HG03457 (cell line): ENCODE data around the gene ADIPOR1.
A peak's percentile ranks its signal among the peaks of the same experiment; 100 is the strongest.
"Not testable (repeated sequence)": the region's sequence is repeated elsewhere in the genome, so short reads cannot be mapped to it uniquely, and the experiment has no call there.

ENCODE experiments used
- ATAC-seq: cut with Tn5 transposase; IDR thresholded peaks from one replicate; pipeline ENCODE4 v1.9.1; 2021; ENCODE audit warnings: moderate number of reproducible peaks; ENCODE audit not compliant: unreplicated experiment

The ADIPOR1 gene, protein sequence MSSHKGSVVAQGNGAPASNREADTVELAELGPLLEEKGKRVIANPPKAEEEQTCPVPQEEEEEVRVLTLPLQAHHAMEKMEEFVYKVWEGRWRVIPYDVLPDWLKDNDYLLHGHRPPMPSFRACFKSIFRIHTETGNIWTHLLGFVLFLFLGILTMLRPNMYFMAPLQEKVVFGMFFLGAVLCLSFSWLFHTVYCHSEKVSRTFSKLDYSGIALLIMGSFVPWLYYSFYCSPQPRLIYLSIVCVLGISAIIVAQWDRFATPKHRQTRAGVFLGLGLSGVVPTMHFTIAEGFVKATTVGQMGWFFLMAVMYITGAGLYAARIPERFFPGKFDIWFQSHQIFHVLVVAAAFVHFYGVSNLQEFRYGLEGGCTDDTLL

DNA sequence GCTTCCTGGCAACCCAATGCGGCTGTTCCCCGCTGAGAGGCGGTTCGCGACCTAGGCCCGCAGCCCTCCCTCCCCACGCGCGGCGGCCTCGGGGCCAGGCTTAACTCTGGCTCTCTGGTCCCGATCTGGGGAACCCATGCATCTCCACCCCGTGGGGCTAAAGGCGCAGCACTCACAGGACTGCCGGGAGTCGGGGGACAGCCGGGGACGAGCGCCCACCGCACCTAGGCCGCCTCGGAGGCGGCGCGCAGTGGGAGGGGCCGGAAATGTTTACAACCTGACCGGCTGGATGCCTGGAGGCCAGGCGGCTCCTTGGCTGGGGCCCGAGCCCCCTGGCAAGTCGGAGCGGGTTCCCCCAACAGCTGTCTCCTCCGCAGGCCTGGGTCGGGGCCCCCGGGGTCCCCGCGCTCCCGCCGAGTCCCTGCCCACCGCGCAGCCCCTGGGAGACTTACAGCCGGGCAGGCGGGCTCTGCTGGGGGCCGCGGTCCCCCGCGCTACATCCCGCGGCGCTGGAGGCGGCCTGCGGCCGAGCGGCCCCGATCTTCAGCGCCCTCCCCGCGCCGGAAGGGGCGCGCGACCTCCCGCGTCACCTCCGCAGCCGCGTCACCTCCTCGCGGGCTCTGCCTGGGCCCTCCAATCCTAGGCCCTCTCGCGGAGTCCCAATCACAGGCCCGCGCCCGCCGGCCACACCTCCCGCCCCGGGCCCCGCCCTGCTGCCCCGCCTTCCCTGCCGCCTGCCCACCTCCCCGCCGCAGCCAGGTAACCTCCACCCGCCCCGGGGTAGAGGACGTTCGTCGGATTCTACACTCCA is at the start of gene ADIPOR1:
Gene ADIPOR1 (minus strand): TSS at position 580 of the 811 bp plus-strand sequence. CDS start 7,242 bp downstream, outside the sequence.
- peak; percentile 89 for ATAC-seq

DNA sequence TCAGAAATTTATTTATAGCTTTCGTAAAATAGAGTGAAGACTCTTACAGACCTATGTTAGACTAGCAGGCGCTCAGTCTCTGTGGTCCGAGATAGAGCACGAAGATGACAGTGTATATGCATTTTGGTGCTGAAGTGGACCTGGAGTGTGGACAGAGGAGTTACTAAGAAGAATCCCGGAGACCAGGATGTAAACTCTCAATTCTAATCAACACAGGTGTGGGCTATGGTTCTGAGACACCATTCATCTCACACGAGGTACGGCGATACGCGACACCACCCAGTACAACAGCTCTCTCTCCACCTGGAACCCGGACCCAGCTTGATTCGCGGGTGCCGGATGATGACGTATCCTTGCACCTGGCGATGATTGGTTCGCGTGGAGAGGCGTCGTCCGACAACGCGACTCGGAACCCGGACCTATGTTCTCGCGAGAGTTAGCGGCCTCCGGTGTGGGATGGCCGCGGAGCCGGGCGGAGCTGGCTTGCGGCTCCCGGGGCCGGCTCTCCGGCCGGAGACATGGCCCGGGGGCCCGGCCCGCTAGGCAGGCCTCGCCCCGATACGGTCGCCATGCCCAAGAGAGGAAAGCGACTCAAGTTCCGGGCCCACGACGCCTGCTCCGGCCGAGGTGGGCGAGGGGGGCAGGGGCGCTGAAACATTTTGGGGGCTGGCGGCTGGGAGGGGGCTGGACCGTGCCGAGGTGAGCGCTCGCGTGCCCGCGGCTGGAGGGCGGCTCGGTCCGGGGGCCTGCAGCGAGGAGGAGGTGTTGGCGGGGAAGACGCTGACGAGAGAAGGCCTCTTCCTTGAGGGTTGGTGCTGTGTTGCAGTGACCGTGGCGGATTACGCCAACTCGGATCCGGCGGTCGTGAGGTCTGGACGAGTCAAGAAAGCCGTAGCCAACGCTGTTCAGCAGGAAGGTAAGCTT is 49.1 kb upstream of the ADIPOR1 start, which contains the start of gene TMEM183A:
Gene TMEM183A (plus strand): TSS at position 427 of the 924 bp plus-strand sequence. CDS start 92 bp downstream, at position 519.
- ATAC-seq, result peak; percentile 88

DNA sequence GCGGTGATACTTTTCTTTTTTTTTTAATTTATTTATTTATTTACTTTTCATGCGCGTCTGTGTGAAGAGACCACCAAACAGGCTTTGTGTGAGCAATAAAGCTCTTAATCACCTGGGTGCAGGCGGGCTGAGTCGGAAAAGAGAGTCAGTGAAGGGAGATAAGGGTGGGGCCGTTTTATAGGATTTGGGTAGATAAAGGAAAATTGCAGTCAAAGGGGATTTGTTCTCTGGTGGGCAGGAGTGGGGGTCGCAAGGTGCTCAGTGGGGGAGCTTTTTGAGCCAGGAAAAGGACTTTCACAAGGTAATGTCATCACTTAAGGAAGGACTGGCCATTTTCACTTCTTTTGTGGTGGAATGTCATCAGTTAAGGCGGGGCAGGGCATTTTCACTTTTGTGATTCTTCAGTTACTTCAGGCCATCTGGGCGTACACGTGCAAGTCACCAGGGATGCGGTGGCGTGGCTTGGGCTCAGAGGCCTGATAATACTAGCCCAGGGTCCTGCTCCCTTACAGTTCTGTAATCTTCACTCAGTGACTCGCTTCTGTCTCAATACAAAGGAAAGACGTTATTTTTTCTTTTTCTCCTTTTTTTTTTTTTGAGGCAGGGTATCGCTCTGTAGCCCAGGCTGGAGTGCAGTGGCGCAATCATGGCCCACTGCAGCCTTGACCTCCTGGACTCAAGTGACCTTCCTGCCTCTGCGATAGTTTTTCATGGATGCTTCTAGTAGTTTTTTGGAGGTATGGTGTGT is 47.5 kb upstream of the ADIPOR1 start:
- not testable (repeated sequence) for ATAC-seq

DNA sequence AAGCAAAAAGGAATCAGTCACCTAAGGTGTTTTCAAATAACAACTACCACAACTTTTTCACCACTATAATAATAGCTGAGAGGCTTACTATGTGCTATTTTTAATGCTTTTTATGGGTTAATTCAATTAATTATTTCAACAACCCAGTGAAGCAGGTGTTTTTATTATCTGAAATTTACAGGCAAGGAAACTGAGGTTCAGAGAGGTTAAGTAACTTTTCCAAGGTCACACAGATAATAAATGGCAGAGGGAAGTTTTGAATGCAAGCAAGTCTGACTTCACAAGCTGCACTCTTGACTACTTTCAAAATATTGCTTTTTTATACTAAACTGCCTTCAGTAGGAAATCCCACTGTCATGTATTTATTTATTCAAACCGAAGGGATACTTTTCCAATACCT is 44.8 kb upstream of the ADIPOR1 start:
- no peak for ATAC-seq

DNA sequence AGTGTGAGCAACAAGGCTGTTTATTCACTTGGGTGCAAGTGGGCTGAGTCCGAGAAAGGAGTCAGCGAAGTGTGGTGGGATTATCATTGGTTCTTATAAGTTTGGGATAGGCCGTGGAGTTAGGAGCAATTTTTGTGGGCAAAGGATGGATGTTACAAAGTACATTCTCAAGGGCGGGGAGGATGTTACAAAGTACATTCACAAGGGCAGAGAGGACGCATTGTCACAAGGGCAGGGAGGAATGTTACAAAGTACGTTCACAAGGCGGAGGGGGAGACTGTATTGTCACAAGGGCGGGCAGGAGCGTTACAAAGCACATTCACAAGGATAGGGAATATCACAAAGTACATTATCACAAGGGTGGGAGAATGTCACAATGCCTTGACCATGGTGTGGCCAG is 43.9 kb upstream of the ADIPOR1 start:
- ATAC-seq, result no peak

DNA sequence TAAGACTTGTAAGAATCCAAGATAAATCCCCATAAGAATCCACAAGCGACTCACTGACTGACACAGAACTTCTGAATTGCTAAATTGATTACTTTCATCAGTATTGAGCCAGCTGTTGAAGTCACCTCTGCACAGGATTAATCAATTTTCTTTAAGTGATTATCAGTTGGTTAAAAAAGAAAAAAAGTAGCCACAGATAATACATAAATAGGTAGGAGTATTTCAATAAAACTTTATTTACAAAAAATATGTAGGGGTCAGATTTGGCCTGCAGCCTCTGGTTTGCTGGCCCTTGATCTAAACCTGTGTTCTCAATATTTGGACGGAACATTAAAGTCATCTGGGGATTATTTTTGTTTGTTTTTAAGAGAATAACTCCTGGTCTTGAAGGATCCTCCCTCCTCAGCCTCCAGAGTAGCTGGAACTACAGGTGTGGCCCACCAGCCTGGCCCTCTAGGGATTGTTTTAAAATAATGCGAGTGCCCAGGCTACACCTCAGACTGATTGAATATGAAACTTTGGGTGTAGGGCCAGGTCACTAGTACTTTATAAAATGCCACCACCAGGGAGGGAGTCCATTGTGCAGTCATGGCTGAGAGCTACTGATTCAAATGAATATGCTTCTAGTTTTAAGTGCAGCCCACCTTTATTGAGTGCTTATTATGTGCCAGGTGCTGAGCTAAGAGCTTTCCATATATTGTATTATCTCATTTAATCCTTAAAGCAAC is 42.3 kb upstream of the ADIPOR1 start:
- no peak for ATAC-seq

DNA sequence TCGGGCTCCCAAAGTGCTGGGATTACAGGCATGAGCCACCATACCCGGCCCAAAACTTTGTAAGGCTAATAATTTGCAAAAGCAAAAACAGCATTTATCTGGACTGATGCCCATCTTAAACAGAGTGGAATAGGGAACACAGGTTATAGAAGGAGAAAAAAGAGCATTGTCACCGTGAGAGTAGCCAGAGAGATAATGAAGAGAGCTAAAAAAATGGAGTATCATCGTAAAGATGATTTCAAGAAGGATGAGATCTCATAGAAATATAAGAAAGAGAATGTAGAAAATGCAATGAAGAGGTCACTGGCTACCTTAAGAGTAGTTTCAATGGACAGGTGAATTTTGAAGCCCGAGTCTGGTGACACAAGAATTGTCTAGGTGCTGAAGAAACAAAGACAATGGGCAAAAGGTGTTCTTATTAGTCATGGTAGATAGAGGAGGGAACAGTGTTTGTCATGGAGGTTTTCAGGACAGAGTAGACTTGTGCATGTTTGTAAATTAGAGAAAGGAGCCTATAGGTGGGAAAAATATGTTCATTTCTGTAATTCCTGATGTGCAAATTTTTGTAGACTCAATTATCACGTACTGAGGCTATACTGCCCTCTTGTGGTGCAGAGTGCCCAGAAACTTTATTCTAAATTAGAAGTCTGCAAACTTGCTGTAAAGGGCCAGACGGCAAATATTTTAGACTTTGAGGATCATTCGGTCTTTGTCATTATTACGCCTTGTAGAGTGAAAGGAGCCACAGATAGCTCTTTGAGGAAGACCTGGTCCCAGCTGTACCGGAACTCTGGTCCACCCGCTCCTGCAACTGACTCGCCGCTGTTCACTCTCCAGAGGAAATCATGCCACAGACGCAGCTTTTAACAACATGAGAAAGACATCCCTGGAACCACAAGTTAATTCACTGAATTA is 41.0 kb upstream of the ADIPOR1 start:
- no peak for ATAC-seq

DNA sequence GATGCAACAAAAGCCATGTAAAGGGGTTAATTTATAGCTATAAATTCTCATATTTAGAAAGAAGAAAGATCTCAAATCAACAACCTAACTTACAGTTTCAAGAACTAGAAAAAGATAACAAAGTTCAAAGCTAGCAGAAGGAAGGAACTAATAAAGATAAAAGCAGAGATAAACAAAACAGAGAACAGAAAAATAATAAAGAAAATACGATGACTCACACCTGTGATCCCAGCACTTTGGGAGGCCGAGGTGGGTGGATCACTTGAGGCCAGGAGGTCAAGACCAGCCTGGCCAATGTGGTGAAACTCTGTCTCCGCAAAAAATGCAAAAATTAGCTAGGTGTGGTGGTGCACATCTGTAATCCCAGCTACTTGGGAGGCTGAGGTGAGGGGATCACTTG is 36.6 kb upstream of the ADIPOR1 start:
- no peak for ATAC-seq

DNA sequence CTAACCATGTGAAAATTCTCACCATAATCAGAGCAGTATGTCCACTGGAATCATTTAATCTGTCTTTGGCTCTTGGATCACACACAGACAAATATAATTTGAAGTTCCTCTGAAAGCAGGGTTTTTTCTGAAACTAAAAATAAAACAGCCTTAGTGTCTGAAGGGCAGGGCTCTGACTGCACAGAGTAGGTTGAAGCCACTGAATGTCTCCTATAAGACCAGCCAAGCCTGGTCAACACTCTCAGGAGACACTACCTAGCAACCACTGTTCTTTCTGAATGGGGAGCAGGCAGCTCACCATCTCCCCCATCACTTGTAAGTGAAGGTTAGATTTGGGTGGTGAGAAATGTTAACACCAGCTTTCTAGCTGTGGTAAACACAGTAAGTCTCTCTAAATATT is 33.0 kb upstream of the ADIPOR1 start:
- ATAC-seq, result no peak

DNA sequence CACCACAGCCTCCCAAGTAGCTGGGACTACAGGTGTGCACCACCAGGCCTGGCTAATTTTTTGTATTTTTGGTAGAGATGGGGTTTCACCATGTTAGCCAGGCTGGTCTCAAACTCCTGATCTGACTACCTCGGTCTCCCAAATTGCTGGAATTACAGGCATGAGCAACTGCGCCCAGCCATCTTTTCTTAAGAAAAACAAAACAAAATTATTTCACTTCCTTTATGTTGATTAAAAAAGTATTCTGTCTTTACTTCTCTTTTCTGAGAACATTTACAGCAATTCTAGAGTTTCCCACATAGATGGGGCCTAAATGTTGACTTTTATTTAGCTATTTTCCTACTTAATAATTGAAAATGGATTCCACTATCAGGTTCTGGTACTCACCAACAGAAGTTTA is 31.8 kb upstream of the ADIPOR1 start:
- no peak for ATAC-seq

DNA sequence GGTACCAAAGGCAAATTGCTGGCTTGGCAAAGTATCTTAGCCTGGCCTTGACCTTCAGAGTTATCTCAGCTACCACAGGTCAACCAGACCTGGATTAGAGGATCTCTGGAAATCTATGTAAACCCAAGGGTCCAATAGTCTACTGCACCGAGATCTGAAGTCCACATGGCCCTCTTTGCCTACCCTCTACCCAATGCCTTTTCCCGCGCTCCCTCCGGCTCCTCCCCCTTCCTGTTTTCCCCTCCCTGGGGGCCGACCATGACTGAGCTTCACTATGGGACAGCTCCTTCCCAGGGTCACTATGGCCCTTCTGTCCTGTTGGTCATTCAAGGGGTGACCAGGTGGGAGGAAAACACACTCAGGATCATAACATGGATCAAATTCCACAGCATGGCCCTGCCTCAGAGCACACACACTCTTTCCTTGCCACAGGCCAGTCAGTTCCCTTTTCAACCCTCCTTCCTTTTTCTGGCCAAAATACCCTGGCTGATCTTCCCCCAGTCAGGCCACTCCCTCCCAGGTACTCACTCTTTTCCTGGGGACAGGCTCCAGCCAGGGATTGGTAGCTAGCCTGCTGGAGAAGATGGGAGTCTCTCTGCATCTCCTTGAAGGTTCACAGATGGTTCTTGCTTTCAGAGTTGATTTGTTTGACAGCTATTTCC is 29.9 kb upstream of the ADIPOR1 start:
- no peak for ATAC-seq

DNA sequence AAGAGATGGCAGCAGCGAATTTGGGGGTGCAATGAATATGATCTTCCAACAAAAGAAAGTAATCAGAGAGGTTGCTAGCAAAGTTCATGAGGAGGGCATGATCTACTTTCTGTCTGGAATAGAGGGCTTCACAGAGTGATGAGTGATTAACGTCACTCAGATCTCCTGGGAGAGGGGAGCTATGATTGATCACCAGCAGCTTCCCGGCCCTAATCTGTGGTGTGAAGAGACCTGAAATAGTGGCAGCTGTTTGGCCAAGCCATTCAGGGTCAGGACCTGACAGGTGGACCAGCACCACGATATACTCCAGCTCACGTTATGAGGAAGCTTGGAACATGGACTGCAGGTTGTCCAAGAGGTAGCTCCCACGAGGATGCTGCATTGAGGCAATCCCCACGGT is 29.1 kb upstream of the ADIPOR1 start:
- ATAC-seq, result no peak

DNA sequence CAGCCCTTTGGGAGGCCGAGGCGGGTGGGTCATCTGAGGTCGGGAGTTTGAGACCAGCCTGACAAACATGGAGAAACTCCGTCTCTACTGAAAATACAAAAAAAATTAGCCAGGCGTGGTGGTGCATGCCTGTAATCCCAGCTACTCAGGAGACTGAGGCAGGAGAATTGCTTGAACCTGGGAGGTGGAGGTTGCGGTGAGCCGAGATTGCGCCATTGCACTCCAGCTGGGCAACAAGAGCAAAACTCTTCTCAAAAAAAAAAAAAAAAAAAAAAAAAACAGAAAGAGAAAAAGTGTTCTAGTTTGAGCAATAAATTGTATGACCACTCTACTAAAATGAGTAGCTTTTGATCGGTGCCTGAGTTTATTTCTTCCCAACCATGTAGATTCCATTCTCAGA is 28.0 kb upstream of the ADIPOR1 start:
- not testable (repeated sequence) for ATAC-seq

DNA sequence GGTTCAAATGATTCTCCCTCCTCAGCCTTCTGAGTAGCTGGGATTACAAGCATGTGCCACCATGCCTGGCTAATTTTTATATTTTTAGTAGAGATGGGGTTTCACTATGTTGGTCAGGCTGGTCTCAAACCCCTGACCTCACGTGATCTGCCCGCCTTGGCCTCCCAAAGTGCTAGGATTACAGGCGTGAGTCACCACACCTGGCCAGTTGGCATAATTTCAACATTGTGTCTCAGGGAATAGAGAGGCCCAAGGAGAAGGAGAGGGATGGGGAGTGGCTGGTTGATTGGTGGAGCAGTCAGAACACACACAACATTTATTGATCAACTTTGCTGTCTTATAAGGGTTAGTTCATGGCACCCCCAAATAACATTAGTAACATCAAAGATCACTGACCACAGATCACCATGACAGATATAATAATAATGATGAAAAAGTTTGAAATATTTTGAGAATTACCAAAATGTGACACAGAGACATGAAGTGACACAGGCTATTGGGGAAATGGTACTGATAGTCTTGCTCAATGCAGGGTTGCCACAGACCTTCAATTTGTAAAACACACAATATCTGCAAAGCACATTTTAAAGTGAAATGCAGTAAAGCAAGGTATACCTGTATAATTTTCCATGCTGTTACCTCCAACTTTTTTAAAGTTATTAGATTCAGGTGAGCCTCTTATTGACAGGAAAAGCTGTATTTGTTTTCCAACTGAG is 24.8 kb upstream of the ADIPOR1 start:
- ATAC-seq, result no peak

DNA sequence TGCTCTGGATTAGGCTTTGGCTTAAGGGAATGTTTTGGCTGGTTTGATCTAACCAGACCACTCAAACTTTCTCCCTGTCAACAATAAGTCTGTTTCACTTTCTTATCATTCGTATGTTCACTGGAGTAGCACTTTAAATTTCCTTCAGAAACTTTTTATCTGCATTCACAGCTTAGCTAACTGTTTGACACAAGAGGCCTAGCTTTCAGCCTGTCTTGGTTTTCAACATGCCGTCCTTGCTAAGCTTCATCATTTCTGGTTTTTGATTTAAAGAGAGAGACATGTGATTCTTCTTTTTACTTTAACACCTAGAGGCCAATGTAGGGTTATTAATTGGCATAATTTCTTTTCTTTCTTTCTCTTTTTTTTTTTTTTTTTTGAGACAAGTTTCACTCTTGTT is 23.8 kb upstream of the ADIPOR1 start:
- ATAC-seq, result no peak

DNA sequence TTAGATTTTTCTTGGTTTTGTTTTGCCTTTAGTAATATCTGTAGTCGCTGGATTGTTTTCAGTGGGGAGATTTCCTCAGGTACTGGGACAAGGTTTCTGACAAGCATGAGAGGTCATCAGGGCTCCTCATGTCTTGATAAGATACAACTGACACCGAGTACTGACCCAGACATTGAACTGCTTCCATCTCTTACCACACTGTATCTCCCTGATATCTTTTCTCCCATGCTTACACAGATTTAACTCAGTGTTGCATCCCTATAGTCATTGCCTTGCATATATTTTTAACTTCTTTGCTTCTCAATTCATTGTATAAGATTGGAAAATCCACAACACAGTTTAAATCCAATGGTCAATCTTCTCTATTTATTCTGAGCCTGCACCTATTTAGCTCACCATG is 21.3 kb upstream of the ADIPOR1 start:
- no peak for ATAC-seq

DNA sequence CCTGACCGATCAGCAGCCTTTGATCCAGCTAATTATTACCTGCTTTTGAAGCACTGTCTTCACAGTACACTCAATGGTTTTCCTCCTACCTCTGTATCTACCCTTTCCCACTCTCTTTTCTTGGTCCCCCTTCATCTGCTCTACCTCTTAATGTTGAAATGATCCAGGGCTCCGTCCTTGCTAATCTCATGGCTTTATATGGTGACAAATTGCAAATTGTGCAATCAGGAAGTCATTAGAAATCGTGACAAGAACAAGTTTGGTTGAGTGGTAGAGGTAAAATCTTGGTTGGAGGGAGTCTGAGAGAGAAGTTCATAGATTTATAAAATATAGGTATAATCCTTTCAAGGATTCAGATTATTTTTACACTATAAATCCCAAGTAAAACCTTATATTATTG is 18.5 kb upstream of the ADIPOR1 start:
- ATAC-seq, result no peak
